Measurements from ENCODE around the gene TTC7B. TPM values are rescaled to one million over a fixed set of nuclear protein-coding genes. Genes with fewer than 3 reads are reported as not detected.

The TTC7B gene
- total and polyA plus RNA-seq, 2 of the 8 experiments (the other 6 are each of a cell fraction or from before 2014, with no cell fraction given) = 23.7 to 34.0 TPM

DNA sequence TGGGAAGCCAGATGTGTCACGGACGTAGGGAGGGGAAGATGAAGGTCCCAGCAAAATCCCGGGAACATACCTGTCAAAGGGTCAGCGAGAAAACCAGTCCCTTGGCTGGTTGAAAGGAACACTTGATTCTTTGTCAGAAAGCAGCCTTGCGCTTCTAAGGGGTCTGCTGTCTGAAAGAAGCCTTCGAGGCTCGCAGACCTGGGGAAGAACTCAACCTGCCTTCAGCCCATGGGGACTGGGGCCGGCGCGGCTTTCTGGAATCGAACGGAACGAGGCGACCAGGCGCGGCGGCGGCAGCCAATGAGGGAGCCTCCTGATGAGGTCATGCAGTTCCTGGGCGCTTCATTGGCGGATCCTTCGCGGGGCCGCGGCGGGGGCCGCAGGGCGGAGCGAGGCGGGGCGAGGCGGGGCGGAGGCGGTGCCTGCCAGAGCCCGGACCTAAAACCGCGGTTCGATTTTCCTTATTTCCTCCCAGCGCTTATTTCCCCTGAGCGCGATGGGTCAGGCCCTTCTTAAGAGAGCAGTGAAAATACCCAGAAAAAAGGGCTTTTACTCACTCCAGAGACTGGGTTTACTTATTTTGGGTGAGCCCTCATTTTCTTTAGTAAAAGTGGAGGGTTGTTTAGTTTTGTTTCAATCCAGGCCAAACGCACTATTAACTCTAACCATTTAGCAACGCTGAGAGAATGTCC is 11.8 kb upstream of the TTC7B start (continued):
- TF ChIP-seq, protein P1, sequence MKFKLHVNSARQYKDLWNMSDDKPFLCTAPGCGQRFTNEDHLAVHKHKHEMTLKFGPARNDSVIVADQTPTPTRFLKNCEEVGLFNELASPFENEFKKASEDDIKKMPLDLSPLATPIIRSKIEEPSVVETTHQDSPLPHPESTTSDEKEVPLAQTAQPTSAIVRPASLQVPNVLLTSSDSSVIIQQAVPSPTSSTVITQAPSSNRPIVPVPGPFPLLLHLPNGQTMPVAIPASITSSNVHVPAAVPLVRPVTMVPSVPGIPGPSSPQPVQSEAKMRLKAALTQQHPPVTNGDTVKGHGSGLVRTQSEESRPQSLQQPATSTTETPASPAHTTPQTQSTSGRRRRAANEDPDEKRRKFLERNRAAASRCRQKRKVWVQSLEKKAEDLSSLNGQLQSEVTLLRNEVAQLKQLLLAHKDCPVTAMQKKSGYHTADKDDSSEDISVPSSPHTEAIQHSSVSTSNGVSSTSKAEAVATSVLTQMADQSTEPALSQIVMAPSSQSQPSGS (IDR thresholded peaks at IDR 0.05; ENCODE audit: low read length) = peak; percentile 100
- TF ChIP-seq SIX5 (IDR thresholded peaks at IDR 0.05; ENCODE audit: low read depth, low read length) (no peak), KDM5A (IDR thresholded peaks at IDR 0.05; ENCODE audit: low read length) (no peak), GABPA (IDR thresholded peaks at IDR 0.05; ENCODE audit: borderline replicate concordance, insufficient read depth, low read length) (no peak), SAP30 (IDR thresholded peaks at IDR 0.05; ENCODE audit: insufficient read depth, insufficient replicate concordance, low read length) (no peak), TEAD4 (IDR thresholded peaks at IDR 0.05; ENCODE audit: low read depth, low read length) (no peak), YY1 (IDR thresholded peaks at IDR 0.05; ENCODE audit: low read depth, low read length) (no peak), CBX5 (IDR thresholded peaks at IDR 0.05; ENCODE audit: low read depth, low read length) (no peak), SIN3A (conservative IDR thresholded peaks at IDR 0.05 in 1 of 2, IDR thresholded peaks at IDR 0.05 in 1 of 2; ENCODE audit: low read depth in 1 of 2, low read length in 2 of 2) (0 out of 4 replicates have a peak, but pooled peaks have one; percentile 28 to 37), POLR2AphosphoS5 (IDR thresholded peaks at IDR 0.05; ENCODE audit: low read depth, low read length) (no peak), TCF12 (IDR thresholded peaks at IDR 0.05; ENCODE audit: low read depth, low read length) (no peak), SRF (IDR thresholded peaks at IDR 0.05; ENCODE audit: low read depth, low read length) (no peak), ZNF274 (IDR thresholded peaks at IDR 0.05; ENCODE audit: borderline replicate concordance, extremely low read depth, low read length) (no peak), JUND (IDR thresholded peaks at IDR 0.05; ENCODE audit: low read length) (peak; percentile 65; the same call in 1 of the 2 replicates), CEBPB (IDR thresholded peaks at IDR 0.05; ENCODE audit: low read depth, low read length) (no peak), EGR1 (IDR thresholded peaks at IDR 0.05; ENCODE audit: borderline replicate concordance, low read depth, low read length) (no peak), GTF2F1 (IDR thresholded peaks at IDR 0.05; ENCODE audit: borderline replicate concordance, low read depth, low read length) (no peak)
- TF ChIP-seq, protein P2, sequence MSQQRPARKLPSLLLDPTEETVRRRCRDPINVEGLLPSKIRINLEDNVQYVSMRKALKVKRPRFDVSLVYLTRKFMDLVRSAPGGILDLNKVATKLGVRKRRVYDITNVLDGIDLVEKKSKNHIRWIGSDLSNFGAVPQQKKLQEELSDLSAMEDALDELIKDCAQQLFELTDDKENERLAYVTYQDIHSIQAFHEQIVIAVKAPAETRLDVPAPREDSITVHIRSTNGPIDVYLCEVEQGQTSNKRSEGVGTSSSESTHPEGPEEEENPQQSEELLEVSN (IDR thresholded peaks at IDR 0.05) = peak; percentile 96
- TF ChIP-seq, protein P3, sequence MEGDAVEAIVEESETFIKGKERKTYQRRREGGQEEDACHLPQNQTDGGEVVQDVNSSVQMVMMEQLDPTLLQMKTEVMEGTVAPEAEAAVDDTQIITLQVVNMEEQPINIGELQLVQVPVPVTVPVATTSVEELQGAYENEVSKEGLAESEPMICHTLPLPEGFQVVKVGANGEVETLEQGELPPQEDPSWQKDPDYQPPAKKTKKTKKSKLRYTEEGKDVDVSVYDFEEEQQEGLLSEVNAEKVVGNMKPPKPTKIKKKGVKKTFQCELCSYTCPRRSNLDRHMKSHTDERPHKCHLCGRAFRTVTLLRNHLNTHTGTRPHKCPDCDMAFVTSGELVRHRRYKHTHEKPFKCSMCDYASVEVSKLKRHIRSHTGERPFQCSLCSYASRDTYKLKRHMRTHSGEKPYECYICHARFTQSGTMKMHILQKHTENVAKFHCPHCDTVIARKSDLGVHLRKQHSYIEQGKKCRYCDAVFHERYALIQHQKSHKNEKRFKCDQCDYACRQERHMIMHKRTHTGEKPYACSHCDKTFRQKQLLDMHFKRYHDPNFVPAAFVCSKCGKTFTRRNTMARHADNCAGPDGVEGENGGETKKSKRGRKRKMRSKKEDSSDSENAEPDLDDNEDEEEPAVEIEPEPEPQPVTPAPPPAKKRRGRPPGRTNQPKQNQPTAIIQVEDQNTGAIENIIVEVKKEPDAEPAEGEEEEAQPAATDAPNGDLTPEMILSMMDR (IDR thresholded peaks at IDR 0.05; ENCODE audit: control extremely low read depth in 1 of 3, insufficient read depth in 1 of 3, low read depth in 1 of 3, low read length in 3 of 3) = no peak
- TF ChIP-seq, protein P4, sequence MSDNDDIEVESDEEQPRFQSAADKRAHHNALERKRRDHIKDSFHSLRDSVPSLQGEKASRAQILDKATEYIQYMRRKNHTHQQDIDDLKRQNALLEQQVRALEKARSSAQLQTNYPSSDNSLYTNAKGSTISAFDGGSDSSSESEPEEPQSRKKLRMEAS (IDR thresholded peaks at IDR 0.05) = peak; percentile 96
